ENCODE measurements around the gene TUBB3.

- TF ChIP-seq GATA2 (IDR thresholded peaks at IDR 0.05; ENCODE audit: low read depth, low read length) (no peak), GATA3 (IDR thresholded peaks at IDR 0.05; ENCODE audit: low read depth, low read length) (no peak)
These were observed 42.5 kb downstream of the TUBB3 start for GRCh38 chr16:89965447-89966225.
